ENCODE data around the gene TNRC6A.

- no peak for TF ChIP-seq SP1 (IDR thresholded peaks at IDR 0.05)
- no peak for TF ChIP-seq BHLHE40 (IDR thresholded peaks at IDR 0.05; ENCODE audit: borderline replicate concordance)
- no peak for TF ChIP-seq FOXM1 (IDR thresholded peaks at IDR 0.05; ENCODE audit: borderline replicate concordance)
- TF ChIP-seq L3MBTL2 (conservative IDR thresholded peaks at IDR 0.05) = no peak
- TF ChIP-seq ZNF384 (IDR thresholded peaks at IDR 0.05) = no peak
- TF ChIP-seq TARDBP (IDR thresholded peaks at IDR 0.05) = no peak
- no peak for TF ChIP-seq NFRKB (IDR thresholded peaks at IDR 0.05)
- no peak for TF ChIP-seq CTBP1 (IDR thresholded peaks at IDR 0.05; ENCODE audit: borderline replicate concordance)
- no peak for TF ChIP-seq ELF4 (IDR thresholded peaks at IDR 0.05)
- TF ChIP-seq FOXA1 (IDR thresholded peaks at IDR 0.05) = no peak
- TF ChIP-seq SUZ12 (IDR thresholded peaks at IDR 0.05) = no peak
- no peak for TF ChIP-seq HDGF (IDR thresholded peaks at IDR 0.05; ENCODE audit: borderline replicate concordance)
Measured at GRCh38 chr16:24736758-24737157, 7.3 kb downstream of the TNRC6A start.
